ENCODE results near the gene PLCB2.

PLCB2 gene

GRCh38 chr15:40269604-40270003 lies 38.1 kb downstream of the PLCB2 start:
- no peak for DNase-seq (ENCODE audit: low spot score)

DNA sequence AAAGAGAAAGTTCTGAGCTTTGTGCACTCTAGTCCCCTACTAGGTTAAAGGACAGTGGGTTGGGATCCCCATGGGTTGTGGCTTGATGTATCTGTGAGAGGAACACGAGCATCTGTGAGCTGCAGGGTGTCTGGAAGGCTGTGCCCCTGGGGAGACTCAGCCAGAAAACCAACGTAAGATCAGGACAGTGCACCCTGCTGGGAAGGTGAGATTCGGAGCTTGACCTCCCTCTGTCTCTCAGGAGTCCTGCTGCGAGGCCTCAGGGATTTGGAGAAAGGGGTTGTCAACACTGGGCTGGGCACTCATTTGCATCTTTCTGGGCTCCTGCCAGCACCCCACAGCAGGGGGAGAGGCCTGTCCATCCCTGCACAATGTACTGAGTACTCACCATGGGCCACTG lies 40.1 kb downstream of the PLCB2 start:
- no peak for DNase-seq (ENCODE audit: low spot score)

DNA sequence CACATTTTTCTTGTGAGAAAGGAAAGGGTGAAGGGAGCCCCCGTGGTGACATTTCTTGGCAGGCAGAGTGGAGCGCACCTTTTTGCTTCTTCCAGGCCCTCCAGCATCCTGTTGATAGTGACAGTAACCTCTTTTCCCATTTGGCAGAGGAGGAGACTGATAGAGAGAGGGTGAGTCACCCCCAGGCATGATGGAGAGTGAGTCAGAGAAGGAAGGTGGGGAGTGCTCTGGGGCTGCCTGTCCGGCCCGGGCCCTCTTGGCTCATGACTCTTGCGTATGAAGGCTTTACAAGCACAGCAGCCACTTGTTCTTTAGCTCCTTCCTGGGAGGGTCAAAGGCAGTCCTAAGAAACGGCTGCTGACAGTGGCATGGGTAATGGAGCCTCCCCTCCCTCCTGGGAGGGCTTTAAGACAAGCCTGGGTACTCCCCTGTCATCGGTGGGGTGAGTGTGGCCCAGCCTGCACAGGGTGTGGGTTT lies 40.9 kb downstream of the PLCB2 start:
- DNase-seq (ENCODE audit: low spot score) = no peak

GRCh38 chr15:40265875-40266274 lies 41.9 kb downstream of the PLCB2 start:
- DNase-seq (ENCODE audit: low spot score) = no peak

- DNase-seq (ENCODE audit: low spot score) = no peak
Observed at GRCh38 chr15:40265355-40265754, 42.4 kb downstream of the PLCB2 start.

DNA sequence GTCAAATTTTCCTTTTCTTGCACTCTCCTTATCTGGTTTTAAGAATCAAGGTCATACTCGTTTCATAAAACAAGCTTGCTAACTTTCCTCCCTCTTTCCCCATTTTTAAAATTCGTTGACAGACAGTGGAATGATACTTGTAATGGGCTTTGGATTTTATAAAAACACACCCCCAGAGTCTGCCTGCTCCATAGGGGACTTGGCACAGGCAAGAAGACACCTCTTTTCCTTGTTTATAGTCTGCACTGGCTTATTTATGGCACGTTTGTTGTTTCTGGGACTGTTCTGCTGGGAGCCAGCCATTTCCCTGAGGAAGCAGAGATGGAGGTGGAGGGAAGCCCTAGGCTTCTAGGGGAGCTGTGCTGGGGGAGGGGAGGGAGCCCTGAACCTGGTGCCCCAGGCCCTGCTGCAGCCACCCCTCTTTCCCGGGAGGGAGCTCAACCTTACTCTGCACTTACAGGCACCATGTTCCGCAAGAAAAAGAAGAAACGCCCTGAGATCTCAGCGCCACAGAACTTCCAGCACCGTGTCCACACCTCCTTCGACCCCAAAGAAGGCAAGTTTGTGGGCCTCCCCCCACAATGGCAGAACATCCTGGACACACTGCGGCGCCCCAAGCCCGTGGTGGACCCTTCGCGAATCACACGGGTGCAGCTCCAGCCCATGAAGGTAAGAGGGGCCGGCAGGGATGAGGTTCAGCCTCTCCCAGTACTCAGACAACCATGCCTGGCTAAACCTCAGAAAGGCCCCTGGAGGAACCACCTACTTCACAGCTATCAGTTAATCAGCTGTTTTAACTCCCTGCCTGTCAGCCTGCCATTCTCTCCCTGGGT lies 43.2 kb downstream of the PLCB2 start:
- no peak for DNase-seq (ENCODE audit: low spot score)

DNA sequence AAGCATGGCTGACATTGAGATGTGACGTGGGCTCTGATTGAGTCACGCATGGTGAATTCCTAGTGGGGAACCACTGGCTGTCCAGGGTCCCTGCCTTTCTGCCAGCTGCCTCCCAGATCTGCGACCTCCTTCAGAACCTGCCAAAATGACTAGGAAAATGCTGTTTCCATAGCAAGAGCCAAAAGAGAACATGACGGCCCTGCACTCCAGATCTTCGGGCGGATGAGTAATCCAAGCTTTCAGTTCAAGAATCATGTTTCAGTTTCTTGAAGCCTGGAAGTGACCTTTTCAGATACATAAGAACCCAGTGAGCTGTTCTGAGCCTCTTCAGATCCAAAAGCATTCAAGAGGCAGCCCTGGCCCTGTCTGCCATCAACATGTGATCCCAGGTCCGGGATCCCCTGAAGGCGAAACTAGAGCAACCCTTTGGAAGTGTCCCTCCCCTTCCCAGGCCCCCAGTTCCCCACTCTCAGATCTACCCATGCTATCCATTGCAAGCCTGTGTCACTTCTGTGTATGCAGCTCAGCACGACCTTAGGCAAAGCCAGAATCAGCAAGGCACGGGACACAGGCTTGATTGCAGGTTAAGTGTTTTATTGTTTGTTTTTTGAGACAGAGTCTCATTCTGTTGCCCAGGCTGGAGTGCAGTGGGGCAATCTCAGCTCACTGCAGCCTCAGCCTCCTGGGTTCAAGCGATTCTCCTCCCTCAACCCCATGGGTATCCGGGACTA lies 44.5 kb downstream of the PLCB2 start:
- DNase-seq (ENCODE audit: low spot score) = no peak

- no peak for DNase-seq (ENCODE audit: low spot score)
Observed at GRCh38 chr15:40259021-40259420, 48.7 kb downstream of the PLCB2 start.

DNA sequence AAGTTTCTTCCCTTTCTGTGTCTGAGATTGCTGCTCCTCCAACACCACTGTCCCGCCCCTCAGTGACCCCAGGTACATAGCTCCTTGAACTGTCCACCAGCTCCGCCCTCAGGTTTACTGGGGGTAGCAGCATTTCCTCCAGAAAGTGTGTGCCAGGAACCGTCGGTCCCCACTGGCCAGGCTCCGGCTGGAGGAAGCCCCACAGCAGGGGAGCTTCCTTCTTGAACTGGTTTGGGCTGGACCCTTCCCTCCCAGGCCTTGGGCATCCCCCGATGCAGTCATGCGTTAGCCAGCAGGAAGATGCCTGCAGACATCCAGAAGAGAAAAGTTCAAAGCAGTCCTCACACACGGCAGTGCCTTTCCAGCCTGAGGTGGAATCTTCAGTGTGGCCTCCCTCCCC lies 49.2 kb downstream of the PLCB2 start:
- DNase-seq (ENCODE audit: low spot score) = no peak

DNA sequence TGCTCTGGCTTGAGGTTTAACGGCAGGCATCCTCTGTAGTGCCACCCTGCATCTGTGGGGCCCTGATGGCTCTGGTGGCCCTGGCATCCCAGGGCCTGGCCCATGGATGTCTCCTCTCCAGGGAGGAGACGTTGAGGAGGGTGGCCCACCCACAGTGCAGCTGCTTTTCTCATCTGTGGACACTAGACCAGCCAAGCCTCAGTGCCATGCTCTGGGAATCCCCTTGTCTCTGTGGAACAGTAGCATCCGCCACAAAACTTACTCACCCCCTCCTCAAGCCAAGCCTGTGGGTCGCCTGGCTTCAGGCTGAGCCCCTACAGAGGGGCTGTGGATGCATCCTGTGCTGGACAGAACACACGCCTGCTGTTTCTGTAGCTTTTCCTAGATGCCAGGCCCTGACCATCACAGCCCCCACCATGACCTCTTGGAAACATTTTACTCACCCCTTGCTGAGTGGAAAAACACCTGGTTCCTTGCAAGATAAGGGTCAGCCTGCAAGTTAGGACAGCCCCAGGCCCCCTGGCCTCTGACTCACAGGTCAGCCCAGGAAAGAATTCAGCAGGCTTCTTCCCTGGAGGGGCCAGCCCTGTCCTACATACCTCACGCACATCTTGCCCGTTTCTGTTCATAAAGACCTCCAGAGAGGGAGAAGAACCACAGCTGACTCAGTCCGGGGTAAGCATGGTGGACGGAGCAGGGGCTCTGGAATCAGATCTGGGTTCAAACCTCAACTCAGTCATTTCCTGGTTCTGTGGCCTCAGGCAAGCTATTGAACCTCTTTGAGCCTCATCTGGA lies 49.9 kb downstream of the PLCB2 start:
- no peak for DNase-seq (ENCODE audit: low spot score)

DNA sequence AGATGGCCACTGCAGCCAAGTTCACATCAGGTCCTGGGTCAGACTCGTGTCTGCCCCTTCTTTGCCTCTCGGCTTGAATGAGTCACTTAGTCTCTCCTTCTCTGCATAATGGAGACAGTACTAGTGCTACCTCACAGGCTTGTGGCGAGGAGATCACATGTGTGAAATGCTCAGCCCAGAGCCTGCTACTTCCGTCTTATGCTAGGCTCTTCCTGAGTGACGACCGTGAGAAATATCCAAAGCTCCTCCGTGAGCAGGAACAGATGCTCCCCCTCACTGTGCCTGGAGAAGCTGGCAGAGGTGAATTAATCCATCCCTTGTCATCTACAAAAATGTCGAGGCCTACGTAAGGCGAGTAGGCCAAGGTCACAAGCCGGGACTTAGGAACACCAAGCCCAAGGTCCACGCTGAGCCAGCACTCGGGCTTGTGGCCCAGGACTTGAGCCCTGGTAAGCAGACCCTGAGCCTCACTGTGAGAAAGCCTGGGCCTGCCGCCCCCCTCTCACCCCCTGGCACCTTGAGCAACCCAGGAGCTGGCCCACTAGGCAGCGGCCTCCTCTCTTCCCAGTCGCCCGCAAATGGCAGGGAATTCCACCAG lies 51.0 kb downstream of the PLCB2 start:
- DNase-seq (ENCODE audit: low spot score) = peak; percentile 32

DNA sequence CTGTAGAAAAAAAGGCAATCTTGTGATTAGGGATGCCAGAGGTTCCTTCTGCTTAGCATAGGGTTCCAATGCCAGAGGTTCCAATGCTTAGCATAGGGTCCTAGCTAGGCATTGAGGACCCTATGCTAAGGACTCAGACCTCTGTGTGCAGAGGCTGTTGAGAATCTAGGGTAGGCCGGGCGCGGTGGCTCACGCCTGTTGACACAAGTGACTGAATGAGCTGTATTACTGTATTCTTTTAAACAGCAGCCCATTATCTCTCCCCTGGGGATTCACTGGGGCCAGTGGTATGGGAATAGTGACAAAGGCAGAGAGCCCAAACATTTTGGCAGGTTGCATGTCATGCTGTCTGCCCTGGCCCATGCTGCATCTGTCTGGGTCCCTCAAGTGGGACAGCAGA lies 52.7 kb downstream of the PLCB2 start:
- DNase-seq (ENCODE audit: low spot score) = no peak

DNA sequence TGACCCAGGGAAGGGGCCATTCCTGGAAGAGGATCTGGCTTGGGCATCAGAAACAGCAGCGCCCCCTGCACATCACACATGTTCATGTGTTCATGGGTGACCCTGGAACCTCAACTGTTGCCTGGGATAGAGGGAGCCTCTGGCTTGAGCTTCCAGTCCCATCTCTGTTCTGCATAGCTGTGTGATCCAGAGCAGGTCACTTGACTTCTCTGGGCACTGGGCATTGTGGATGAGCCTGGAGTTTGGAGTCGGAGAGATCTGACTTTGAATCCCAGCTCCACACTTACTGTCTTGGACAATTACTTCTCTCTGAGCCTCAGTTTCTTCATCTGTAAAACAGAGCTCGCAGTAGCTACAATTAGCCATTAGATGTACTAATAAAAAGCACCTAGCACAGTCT lies 53.3 kb downstream of the PLCB2 start:
- DNase-seq (ENCODE audit: low spot score) = no peak

DNA sequence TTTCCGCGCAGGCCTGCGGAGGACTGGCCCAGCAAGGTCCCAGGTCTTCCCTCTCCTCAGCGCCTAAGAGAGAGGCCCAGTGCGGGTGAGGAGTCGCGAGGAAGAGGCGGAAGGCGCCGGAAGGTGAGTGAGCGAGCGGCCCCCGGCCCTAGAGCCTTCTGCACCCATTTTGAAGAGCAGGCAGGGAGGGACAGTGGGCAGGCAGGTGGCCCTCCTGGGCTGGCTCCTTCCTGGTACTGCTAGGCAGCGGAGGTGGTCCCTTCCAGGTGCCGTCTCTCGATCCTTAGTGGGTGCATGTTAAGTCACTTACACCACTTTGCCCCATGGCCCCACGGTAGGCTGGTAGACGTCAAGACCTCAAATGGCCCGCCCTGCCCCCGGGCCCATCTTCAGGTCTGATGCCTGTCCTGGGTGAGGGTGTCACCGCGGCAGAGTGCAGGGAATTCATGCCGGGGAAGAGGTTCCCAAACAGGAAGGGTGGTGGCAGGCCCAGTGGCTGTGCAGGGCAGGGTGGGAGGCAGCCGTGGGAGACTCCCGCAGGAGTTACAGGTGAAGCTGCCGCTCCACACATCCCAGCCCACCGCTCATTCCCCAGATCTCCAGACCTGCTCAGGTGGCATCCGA lies 54.5 kb downstream of the PLCB2 start:
- DNase-seq (ENCODE audit: low spot score) = no peak

GRCh38 chr15:40252438-40253166 lies 55.1 kb downstream of the PLCB2 start:
- no peak for DNase-seq (ENCODE audit: low spot score)

GRCh38 chr15:40252141-40252437 lies 55.6 kb downstream of the PLCB2 start:
- DNase-seq (ENCODE audit: low spot score) = no peak

GRCh38 chr15:40251486-40252140 lies 56.1 kb downstream of the PLCB2 start:
- no peak for DNase-seq (ENCODE audit: low spot score)

DNA sequence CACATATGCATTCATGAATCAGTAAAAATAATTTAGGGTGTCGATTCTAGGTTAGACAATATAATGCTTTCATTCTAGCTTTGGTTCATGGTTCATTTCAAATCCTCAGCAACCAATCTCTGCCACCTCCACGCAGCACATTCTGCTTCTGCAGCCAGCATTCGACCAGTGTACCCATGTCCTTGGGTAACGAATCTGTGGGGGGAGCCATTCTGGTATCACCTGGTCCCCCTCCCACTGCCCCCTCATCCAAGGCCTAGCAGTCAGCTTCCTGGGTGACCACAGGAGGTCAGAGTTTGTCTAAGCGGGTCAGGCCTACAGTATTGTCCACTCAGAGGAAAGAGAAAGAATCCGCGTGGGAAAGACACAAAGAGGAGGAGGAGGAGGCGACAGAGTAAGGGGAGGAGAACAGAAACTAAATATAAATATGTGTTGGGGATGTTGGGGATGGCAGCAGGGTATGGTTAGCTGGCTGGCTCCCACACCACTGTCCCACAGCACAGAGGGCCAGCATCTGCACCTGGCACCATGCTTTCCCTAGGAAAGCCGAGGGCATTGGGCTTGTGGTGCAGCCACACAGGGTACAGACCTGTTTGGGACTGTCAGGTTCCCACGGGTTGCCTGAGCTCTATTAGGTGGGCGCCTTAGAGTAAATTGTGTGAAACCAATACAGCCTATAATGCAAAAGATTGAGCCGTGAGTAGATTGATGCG lies 56.8 kb downstream of the PLCB2 start:
- DNase-seq (ENCODE audit: low spot score) = no peak

DNA sequence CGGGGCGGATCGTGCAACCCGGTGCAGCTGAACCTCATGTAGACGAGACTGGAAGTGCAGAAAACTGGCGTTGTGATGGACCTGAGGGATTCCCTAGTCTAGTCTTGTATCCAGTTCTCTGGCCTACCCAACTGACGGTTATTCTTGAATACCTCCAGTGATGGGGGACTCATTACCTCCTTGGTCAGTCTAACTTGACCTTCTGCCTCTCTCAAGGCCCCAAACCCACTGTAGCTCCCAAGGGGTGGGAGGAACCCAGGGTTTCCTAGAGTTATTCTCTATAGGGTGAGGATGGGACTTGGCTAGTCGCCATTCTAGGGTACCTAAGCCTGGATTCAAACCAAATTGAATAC lies 57.5 kb downstream of the PLCB2 start:
- no peak for DNase-seq (ENCODE audit: low spot score)

All from CD4-positive, alpha-beta T cell treated with Interleukin-2 at 100 ng/mL for 4 hours (primary cell).